Left lung (tissue), 10 donors: ENCODE data around the gene L1CAM. TPM values are rescaled to one million over a fixed set of nuclear protein-coding genes. Genes with fewer than 3 reads are reported as not detected.

ENCODE experiments used
- ATAC-seq: fragments of 200-7000 bp; cut with Tn5 transposase; one replicate; pipeline ENCODE4 v1.9.1; 2020; ENCODE audit warnings: moderate library complexity
- DNase-seq, 4 donors: peaks; one replicate each; pipeline ENCODE4 v3.0.0-alpha.2; 2013 to 2020
- H3K27ac ChIP-seq, 2 donors: fragments of 200-600 bp; sonication (generic) in 1 of 2; one replicate each; pipeline versions ENCODE4 v1.5.0 to v1.8.0; 2020 to 2021
- H3K27me3 ChIP-seq, 2 donors: fragments of 200-600 bp; sonication (generic) in 1 of 2; one replicate each; pipeline versions ENCODE4 v1.5.0 to v1.8.0; 2020 to 2021
- H3K36me3 ChIP-seq, 2 donors: fragments of 200-600 bp; sonication (generic) in 1 of 2; one replicate each; pipeline versions ENCODE4 v1.5.0 to v1.8.0; 2020 to 2021
- H3K4me1 ChIP-seq, 2 donors: fragments of 200-600 bp; one replicate each; pipeline ENCODE4 v1.8.0; 2021
- H3K4me3 ChIP-seq, 2 donors: fragments of 200-600 bp; sonication (generic) in 1 of 2; one replicate each; pipeline versions ENCODE4 v1.5.0 to v1.8.0; 2020 to 2021; ENCODE audit warnings: mild to moderate bottlenecking in 1 of 2
- H3K9me3 ChIP-seq, 2 donors: fragments of 200-600 bp; sonication (generic) in 1 of 2; one replicate each; pipeline versions ENCODE4 v1.5.0 to v1.8.0; 2020 to 2021
- intact Hi-C, 2 donors: fragments of 100-400 bp; cut with DNase I; formaldehyde crosslinking; loops; one replicate each; pipeline versions ENCODE4 v1.11.2 to v1.14.2; 2022
- polyA plus RNA-seq, 6 donors: library from polyadenylated mRNA; unstranded; fragments of 120-200 nt; gene quantifications; one replicate each; pipeline ENCODE4 v1.2.1, GENCODE V29; 2013; ENCODE audit not compliant: insufficient read length in 6 of 6
- total RNA-seq, 2 donors: library from RNA; stranded (reverse); fragmentation: NEBNext Ultra II Directional; extraction: Animal tissue kit (Norgen Biotek cat#: 25700); gene quantifications; one replicate each; pipeline ENCODE4 v1.2.1, GENCODE V29; 2021
- TF ChIP-seq, protein P1 (sequence below), 2 donors: fragments of 200-600 bp; sonication (generic) in 1 of 2; IDR thresholded peaks; one replicate each; pipeline versions ENCODE4 v1.5.0 to v1.8.0; 2021; ENCODE audit warnings: antibody characterized with exemption in 2 of 2
- donor health status: DM: no; HTN: yes; CAD: no.
- donor health status: DM: no; HTN: no; CAD: no.

L1CAM gene
- total and polyA plus RNA-seq, 8 donors = 0.27 to 0.86 (median 0.53) TPM

- H3K27ac ChIP-seq = no peak overlapping the region
- H3K9me3 ChIP-seq = no peaks in the 10 kb centered on the region
- H3K36me3 ChIP-seq = no peaks in the 10 kb centered on the region
- no peak for DNase-seq
- no peak overlapping the region for H3K4me3 ChIP-seq
- TF ChIP-seq, protein P1, sequence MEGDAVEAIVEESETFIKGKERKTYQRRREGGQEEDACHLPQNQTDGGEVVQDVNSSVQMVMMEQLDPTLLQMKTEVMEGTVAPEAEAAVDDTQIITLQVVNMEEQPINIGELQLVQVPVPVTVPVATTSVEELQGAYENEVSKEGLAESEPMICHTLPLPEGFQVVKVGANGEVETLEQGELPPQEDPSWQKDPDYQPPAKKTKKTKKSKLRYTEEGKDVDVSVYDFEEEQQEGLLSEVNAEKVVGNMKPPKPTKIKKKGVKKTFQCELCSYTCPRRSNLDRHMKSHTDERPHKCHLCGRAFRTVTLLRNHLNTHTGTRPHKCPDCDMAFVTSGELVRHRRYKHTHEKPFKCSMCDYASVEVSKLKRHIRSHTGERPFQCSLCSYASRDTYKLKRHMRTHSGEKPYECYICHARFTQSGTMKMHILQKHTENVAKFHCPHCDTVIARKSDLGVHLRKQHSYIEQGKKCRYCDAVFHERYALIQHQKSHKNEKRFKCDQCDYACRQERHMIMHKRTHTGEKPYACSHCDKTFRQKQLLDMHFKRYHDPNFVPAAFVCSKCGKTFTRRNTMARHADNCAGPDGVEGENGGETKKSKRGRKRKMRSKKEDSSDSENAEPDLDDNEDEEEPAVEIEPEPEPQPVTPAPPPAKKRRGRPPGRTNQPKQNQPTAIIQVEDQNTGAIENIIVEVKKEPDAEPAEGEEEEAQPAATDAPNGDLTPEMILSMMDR (IDR thresholded peaks at IDR 0.05) = no peak
- ATAC-seq = no peak
- peaks cover 7% of the 10 kb centered on the region in 2 donors for H3K4me1 ChIP-seq
- H3K27me3 ChIP-seq = peaks cover 24 to 61% of the 10 kb centered on the region in 2 donors
- intact Hi-C loops = no loop called here
Observed at GRCh38 chrX:153825042-153825441, 60.9 kb downstream of the L1CAM start.

- TF ChIP-seq, protein P1 (IDR thresholded peaks at IDR 0.05) = no peak
- Histone ChIP-seq H3K27ac (no peak overlapping the region), H3K27me3 (peaks cover 24 to 61% of the 10 kb centered on the region in 2 donors), H3K36me3 (no peaks in the 10 kb centered on the region), H3K4me1 (peaks cover 0 to under 1% of the 10 kb centered on the region in 2 donors), H3K9me3 (no peaks in the 10 kb centered on the region), H3K4me3 (no peak overlapping the region)
- DNase-seq = no peak
- no peak for ATAC-seq
- intact Hi-C loops = no loop called here
Observed at GRCh38 chrX:153824348-153824747, 61.6 kb downstream of the L1CAM start.

GRCh38 chrX:153821066-153821465 is 64.9 kb downstream of the L1CAM start:
- no peak overlapping the region for H3K27ac ChIP-seq
- intact Hi-C loops = no loop called here
- H3K4me1 ChIP-seq = no peaks in the 10 kb centered on the region
- TF ChIP-seq, protein P1 (IDR thresholded peaks at IDR 0.05) = no peak
- H3K27me3 ChIP-seq = peaks cover 14 to 55% of the 10 kb centered on the region in 2 donors
- H3K4me3 ChIP-seq = no peak overlapping the region
- H3K9me3 ChIP-seq = no peaks in the 10 kb centered on the region
- ATAC-seq (no peak), DNase-seq (no peak)
- no peaks in the 10 kb centered on the region for H3K36me3 ChIP-seq

DNA sequence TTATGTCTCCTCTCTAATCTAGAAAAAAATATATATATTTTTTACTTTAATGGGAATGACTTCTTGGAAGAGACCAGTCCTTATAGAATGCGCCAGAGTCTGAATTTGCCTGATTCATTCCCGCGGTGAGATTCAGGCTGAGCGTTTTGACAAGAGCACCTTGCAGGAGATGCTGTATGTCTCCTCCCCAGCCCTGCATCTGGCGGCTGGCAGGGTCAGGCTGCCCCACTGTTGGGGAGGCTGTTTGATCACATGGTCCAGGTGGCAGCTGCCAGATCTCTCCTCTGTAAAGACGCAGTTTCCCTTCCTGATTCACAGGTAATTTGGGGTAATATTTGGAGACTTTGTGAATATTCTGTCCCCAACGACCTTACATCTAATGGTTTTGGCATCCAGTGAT is 65.4 kb downstream of the L1CAM start:
- no peaks in the 10 kb centered on the region for H3K9me3 ChIP-seq
- H3K4me3 ChIP-seq = no peak overlapping the region
- no peaks in the 10 kb centered on the region for H3K4me1 ChIP-seq
- H3K27me3 ChIP-seq = peaks cover 14 to 50% of the 10 kb centered on the region in 2 donors
- no peak for ATAC-seq
- no peak for DNase-seq
- H3K36me3 ChIP-seq = no peaks in the 10 kb centered on the region
- H3K27ac ChIP-seq = no peak overlapping the region
- TF ChIP-seq, protein P1 (IDR thresholded peaks at IDR 0.05) = no peak
- intact Hi-C loops = no loop called here

DNA sequence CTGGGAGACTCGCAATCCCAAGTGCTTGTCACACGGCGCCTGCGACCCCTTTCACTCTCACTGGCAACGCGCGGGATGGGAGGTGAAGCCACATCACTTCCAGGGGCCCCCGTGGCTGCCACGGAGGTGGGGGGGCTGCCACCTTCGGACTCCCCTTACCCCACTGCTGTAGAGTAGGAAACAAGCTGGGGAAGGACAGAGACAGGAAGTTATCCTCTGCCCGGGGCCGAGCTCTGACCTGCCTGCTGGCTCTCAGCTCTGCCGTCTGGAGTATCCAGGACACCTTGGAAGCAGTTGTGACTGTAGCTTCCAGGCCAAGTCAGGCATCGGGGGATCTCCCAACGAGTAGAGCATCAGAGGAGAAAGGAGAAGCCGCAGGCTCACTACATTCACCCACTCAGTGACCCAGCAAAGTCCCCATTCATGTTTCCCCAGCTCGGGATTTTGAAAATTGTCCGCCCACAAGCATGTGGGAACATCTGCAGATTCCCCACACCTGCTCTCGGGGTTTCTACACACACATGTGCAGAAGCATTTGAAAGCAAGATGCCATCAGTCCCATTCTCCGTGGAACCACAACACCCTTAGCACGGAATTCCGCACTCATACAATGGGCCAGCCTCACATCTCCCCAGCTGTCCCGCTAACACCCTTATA is 66.5 kb downstream of the L1CAM start:
- Histone ChIP-seq H3K27ac (no peak overlapping the region), H3K36me3 (no peaks in the 10 kb centered on the region), H3K27me3 (peaks cover 14 to 41% of the 10 kb centered on the region in 2 donors), H3K4me3 (peak overlapping the region; percentile 27 to 34), H3K4me1 (no peaks in the 10 kb centered on the region), H3K9me3 (no peaks in the 10 kb centered on the region)
- no peak for ATAC-seq
- no peak for DNase-seq
- intact Hi-C loops = no loop called here
- TF ChIP-seq, protein P1 (IDR thresholded peaks at IDR 0.05) = no peak
